NCI-H1417 (cell line): ENCODE results near the gene SLC35A1.

Experiments used
- DNase-seq, 3 experiments: peaks; one replicate each; lab custom pipeline; 2025; lab: John Stamatoyannopoulos, UW

SLC35A1 gene

GRCh38 chr6:87529221-87529620 is 56.4 kb downstream of the SLC35A1 start:
- no peak for DNase-seq

- no peak for DNase-seq
Observed at GRCh38 chr6:87534377-87535047, 61.7 kb downstream of the SLC35A1 start.

GRCh38 chr6:87538510-87539260 is 65.9 kb downstream of the SLC35A1 start:
- no peak for DNase-seq

- DNase-seq, result no peak
Observed at GRCh38 chr6:87539554-87539953, 66.8 kb downstream of the SLC35A1 start.

- no peak for DNase-seq
Observed at GRCh38 chr6:87540539-87540938, 67.8 kb downstream of the SLC35A1 start.

GRCh38 chr6:87541041-87541440 is 68.3 kb downstream of the SLC35A1 start:
- DNase-seq, result no peak

- no peak for DNase-seq
Observed at GRCh38 chr6:87541744-87542143, 69.0 kb downstream of the SLC35A1 start.

- DNase-seq, result no peak
Observed at GRCh38 chr6:87543696-87544473, 71.1 kb downstream of the SLC35A1 start.

- DNase-seq, result no peak
Observed at GRCh38 chr6:87544474-87544735, 71.6 kb downstream of the SLC35A1 start.

- DNase-seq, result no peak
Observed at GRCh38 chr6:87551799-87552198, 79.0 kb downstream of the SLC35A1 start.

GRCh38 chr6:87553159-87553765 is 80.5 kb downstream of the SLC35A1 start:
- no peak for DNase-seq

- no peak for DNase-seq
Observed at GRCh38 chr6:87555506-87555905, 82.7 kb downstream of the SLC35A1 start.

GRCh38 chr6:87558446-87558845 is 85.7 kb downstream of the SLC35A1 start:
- peak in 1 of 3 experiments; percentile 4 for DNase-seq

- no peak for DNase-seq
Observed at GRCh38 chr6:87561017-87561416, 88.2 kb downstream of the SLC35A1 start.
